A549 treated with Mapracorat at 1 μM for 4 hours (cell line): ENCODE data around the gene CPXCR1. TPM values are rescaled to one million over a fixed set of nuclear protein-coding genes. Genes with fewer than 3 reads are reported as not detected.

Experiments used
- total RNA-seq: library from RNA; stranded (reverse); fragments of 200-300 nt; extraction: Qiagen RNA extraction; gene quantifications from 5 replicates; pipeline ENCODE4 v1.2.3, GENCODE V29; 2022

The CPXCR1 gene
- not detected in 5 replicates for total RNA-seq

GRCh38 chrX:88746925-88747324 is at the start of gene CPXCR1:
Gene CPXCR1, plus strand, starts transcription at chrX:88747225. Its CDS starts 6,190 bp downstream, at chrX:88753415.

